Epithelial cell of prostate (primary cell): ENCODE measurements around the gene DSCAML1.

Experiments used
- DNase-seq: peaks from one replicate; pipeline ENCODE4 v3.0.0-alpha.2; 2011; ENCODE audit warnings: low read depth, low spot score
- H3K27ac ChIP-seq: fragments of 450-650 bp; 2 replicates; pipeline ENCODE4 v1.5.1; 2017; ENCODE audit warnings: mild to moderate bottlenecking

The DSCAML1 gene

GRCh38 chr11:117795638-117796455, 1.2 kb downstream of the DSCAML1 start:
- no peak overlapping the region for H3K27ac ChIP-seq
- DNase-seq = no peak

- DNase-seq = no peak
- no peak overlapping the region for H3K27ac ChIP-seq
Observed at GRCh38 chr11:117794772-117795629, 2.0 kb downstream of the DSCAML1 start.

GRCh38 chr11:117794135-117794534, 2.9 kb downstream of the DSCAML1 start:
- H3K27ac ChIP-seq = no peak overlapping the region
- no peak for DNase-seq

GRCh38 chr11:117793583-117793982, 3.4 kb downstream of the DSCAML1 start:
- H3K27ac ChIP-seq = no peak overlapping the region
- DNase-seq = no peak

- no peak for DNase-seq
- no peak overlapping the region for H3K27ac ChIP-seq
Observed at GRCh38 chr11:117792992-117793391, 4.0 kb downstream of the DSCAML1 start.

- H3K27ac ChIP-seq = no peak overlapping the region
- no peak for DNase-seq
Observed at GRCh38 chr11:117792241-117792640, 4.8 kb downstream of the DSCAML1 start.

GRCh38 chr11:117790279-117790678, 6.7 kb downstream of the DSCAML1 start:
- no peak overlapping the region for H3K27ac ChIP-seq
- DNase-seq = no peak

- no peak for DNase-seq
- H3K27ac ChIP-seq = no peak overlapping the region
Observed at GRCh38 chr11:117789241-117789640, 7.8 kb downstream of the DSCAML1 start.

- no peak overlapping the region for H3K27ac ChIP-seq
- DNase-seq = no peak
Observed at GRCh38 chr11:117786135-117786870, 10.7 kb downstream of the DSCAML1 start.

- DNase-seq = no peak
- H3K27ac ChIP-seq = no peak overlapping the region
Observed at GRCh38 chr11:117782101-117782500, 14.9 kb downstream of the DSCAML1 start.

GRCh38 chr11:117781627-117782026, 15.4 kb downstream of the DSCAML1 start:
- no peak overlapping the region for H3K27ac ChIP-seq
- no peak for DNase-seq

GRCh38 chr11:117780456-117780855, 16.6 kb downstream of the DSCAML1 start:
- no peak for DNase-seq
- H3K27ac ChIP-seq = no peak overlapping the region

GRCh38 chr11:117774553-117774952, 22.5 kb downstream of the DSCAML1 start:
- no peak overlapping the region for H3K27ac ChIP-seq
- DNase-seq = no peak

GRCh38 chr11:117772360-117772759, 24.7 kb downstream of the DSCAML1 start:
- DNase-seq = no peak
- H3K27ac ChIP-seq = no peak overlapping the region

GRCh38 chr11:117771841-117772240, 25.2 kb downstream of the DSCAML1 start:
- H3K27ac ChIP-seq = no peak overlapping the region
- DNase-seq = no peak

GRCh38 chr11:117771197-117771596, 25.8 kb downstream of the DSCAML1 start:
- DNase-seq = no peak

GRCh38 chr11:117770061-117770460, 27.0 kb downstream of the DSCAML1 start:
- no peak for DNase-seq

More at GRCh38 chr11:117771197-117771596, 25.8 kb downstream of the DSCAML1 start:
- no peak overlapping the region for H3K27ac ChIP-seq

GRCh38 chr11:117769533-117769932, 27.5 kb downstream of the DSCAML1 start:
- no peak overlapping the region for H3K27ac ChIP-seq
- DNase-seq = no peak

More at GRCh38 chr11:117770061-117770460, 27.0 kb downstream of the DSCAML1 start:
- H3K27ac ChIP-seq = no peak overlapping the region

GRCh38 chr11:117768506-117768905, 28.5 kb downstream of the DSCAML1 start:
- H3K27ac ChIP-seq = no peak overlapping the region
- no peak for DNase-seq

GRCh38 chr11:117767071-117767470, 29.9 kb downstream of the DSCAML1 start:
- no peak for DNase-seq
- no peak overlapping the region for H3K27ac ChIP-seq
